Bronchial epithelial cell (primary cell): ENCODE data around the gene EME1. TPM values are rescaled to one million over a fixed set of nuclear protein-coding genes. Genes with fewer than 3 reads are reported as not detected.
"Not testable (repeated sequence)": the region's sequence is repeated elsewhere in the genome, so short reads cannot be mapped to it uniquely, and the experiment has no call there.

ENCODE experiments used
- DNase-seq: peaks from one replicate; pipeline ENCODE4 v3.0.0-alpha.2; 2010; ENCODE audit warnings: low read depth
- FAIRE-seq: peaks from 2 replicates; lab custom pipeline; 2011; peaks lifted over from hg19 to GRCh38; lab: Jason Lieb, UNC
- H3K27me3 ChIP-seq: 2 replicates; pipeline ENCODE4 v1.5.1; 2011; ENCODE audit warnings: low read length; ENCODE audit not compliant: control insufficient read depth, insufficient read depth
- H3K36me3 ChIP-seq: 2 replicates; pipeline ENCODE4 v1.5.1; 2011; ENCODE audit warnings: low read length; ENCODE audit not compliant: control insufficient read depth, insufficient read depth
- H3K4me3 ChIP-seq: 2 replicates; pipeline ENCODE4 v1.5.1; 2011; ENCODE audit warnings: mild to moderate bottlenecking, low read depth, low read length, control low read depth
- CTCF ChIP-seq: IDR thresholded peaks from 2 replicates; pipeline ENCODE4 v1.5.1; 2011; ENCODE audit warnings: mild to moderate bottlenecking, moderate library complexity, low read length, control low read depth, inconsistent platforms; ENCODE audit not compliant: insufficient read depth, severe bottlenecking
- total RNA-seq: library from RNA; depleted of rRNA; stranded (reverse); fragments of >200 nt; gene quantifications from 2 replicates; pipeline ENCODE4 v1.2.1, GENCODE V29; 2014

The EME1 gene
- total RNA-seq, 1 donor from 2014 or later = 0.53 TPM

- FAIRE-seq (no peak), DNase-seq (peak; percentile 42)
- peak; percentile 34 for TF ChIP-seq CTCF
- Histone ChIP-seq H3K36me3 (peaks cover 2% of the 10 kb centered on the region), H3K27me3 (no peaks in the 10 kb centered on the region), H3K4me3 (peak overlapping the region; percentile 54)
These were observed 54.1 kb downstream of the EME1 start for GRCh38 chr17:50426814-50427787.

- not testable (repeated sequence) for H3K27me3 ChIP-seq, H3K36me3 ChIP-seq, DNase-seq, FAIRE-seq, H3K4me3 ChIP-seq
These were observed 55.1 kb downstream of the EME1 start for GRCh38 chr17:50428126-50428525.

GRCh38 chr17:50428831-50429424, 55.9 kb downstream of the EME1 start:
- DNase-seq (peak; percentile 96), FAIRE-seq (peak; percentile 7)
- Histone ChIP-seq H3K27me3 (no peaks in the 10 kb centered on the region), H3K36me3 (peaks cover 2% of the 10 kb centered on the region), H3K4me3 (no peak overlapping the region)
- no peak for TF ChIP-seq CTCF

GRCh38 chr17:50429793-50430192, 56.8 kb downstream of the EME1 start:
- TF ChIP-seq CTCF = no peak
- Histone ChIP-seq H3K36me3 (peaks cover 2% of the 10 kb centered on the region), H3K27me3 (no peaks in the 10 kb centered on the region), H3K4me3 (no peak overlapping the region)
- FAIRE-seq (no peak), DNase-seq (no peak)

Other genes starting within 250 kb of the EME1 start
- gene SAMD14, start 243.1 kb upstream of the EME1 start, total RNA-seq = under 0.01 and 0.26 TPM in 2 replicates
- 16.6 and 17.4 TPM in 2 replicates for gene PPP1R9B, start 222.6 kb upstream of the EME1 start, total RNA-seq
- gene SGCA, start 207.2 kb upstream of the EME1 start, total RNA-seq = 0.13 TPM in 1 of 2 replicates, not detected in the other
- gene COL1A1, start 171.6 kb upstream of the EME1 start, total RNA-seq = 10.5 and 15.3 TPM in 2 replicates
- 0.26 and 0.64 TPM in 2 replicates for gene TMEM92, start 98.8 kb upstream of the EME1 start, total RNA-seq
- 19.5 and 26.6 TPM in 2 replicates for gene XYLT2, start 27.1 kb upstream of the EME1 start, total RNA-seq
- gene MRPL27, start within 50 bp of the EME1 start, total RNA-seq = 92.6 and 117 TPM in 2 replicates
- gene LRRC59, start 24.3 kb downstream of the EME1 start, total RNA-seq = 235 and 279 TPM in 2 replicates
- gene ACSF2, start 53.0 kb downstream of the EME1 start, total RNA-seq = 14.7 and 16.6 TPM in 2 replicates
- gene CHAD, start 95.7 kb downstream of the EME1 start, total RNA-seq = not detected in 2 replicates
- 11.5 and 14.2 TPM in 2 replicates for gene RSAD1, start 105.6 kb downstream of the EME1 start, total RNA-seq
- 0.13 and 0.26 TPM in 2 replicates for gene MYCBPAP, start 135.2 kb downstream of the EME1 start, total RNA-seq
- 2.9 and 10.9 TPM in 2 replicates for gene EPN3, start 159.5 kb downstream of the EME1 start, total RNA-seq
- gene SPATA20, start 173.9 kb downstream of the EME1 start, total RNA-seq = 18.6 and 25.0 TPM in 2 replicates
- not detected in 2 replicates for gene CACNA1G, start 187.5 kb downstream of the EME1 start, total RNA-seq